Measurements from ENCODE around the gene CTNNA2.

The CTNNA2 gene

GRCh38 chr2:80012061-80012460 lies 499.2 kb downstream of the CTNNA2 start:
- H3K4me3 ChIP-seq (ENCODE audit: low read length in 2 of 2) = no peak overlapping the region

GRCh38 chr2:80014637-80015036 lies 501.8 kb downstream of the CTNNA2 start:
- no peak overlapping the region for H3K9ac ChIP-seq (ENCODE audit: low read depth, low read length, poor library complexity)
- H3K4me3 ChIP-seq (ENCODE audit: low read length in 2 of 2) = no peak overlapping the region
- DNase-seq (ENCODE audit: low spot score) = no peak

More at GRCh38 chr2:80012061-80012460, 499.2 kb downstream of the CTNNA2 start:
- no CpG with 5 or more reads among the region's 3 CpGs for WGBS, 2 donors (ENCODE audit: extremely low coverage in 2 of 2, insufficient read length in 2 of 2, insufficient replicate concordance in 1 of 2)
- no peak overlapping the region for H3K27ac ChIP-seq (replicated peaks; ENCODE audit: low read length)
- H3K4ac ChIP-seq (ENCODE audit: low read length) = no peak overlapping the region
- H2AK5ac ChIP-seq (ENCODE audit: low read depth, low read length) = no peak overlapping the region
- H3K4me1 ChIP-seq (ENCODE audit: control insufficient read depth in 2 of 2, insufficient read depth in 1 of 2, low read depth in 1 of 2, low read length in 2 of 2) = peaks cover 0 to 10% of the 10 kb centered on the region in 2 donors
- no peak overlapping the region for H2AFZ ChIP-seq (ENCODE audit: low read length)
- H3K9me3 ChIP-seq (replicated peaks in 1 of 2; ENCODE audit: control insufficient read depth in 2 of 2, insufficient read depth in 1 of 2, low read depth in 1 of 2, low read length in 2 of 2) = no peaks in the 10 kb centered on the region
- no peak overlapping the region for H3K14ac ChIP-seq (ENCODE audit: low read length)
- no peak overlapping the region for H3K23ac ChIP-seq (ENCODE audit: low read depth, low read length, poor library complexity)
- H2BK12ac ChIP-seq (ENCODE audit: low read length) = no peak overlapping the region
- H3K27me3 ChIP-seq (ENCODE audit: control insufficient read depth in 3 of 3, insufficient read depth in 3 of 3, low read depth in 1 of 3, low read length in 3 of 3) = no peaks in the 10 kb centered on the region
- H3K4me2 ChIP-seq (ENCODE audit: insufficient read depth, low read length, poor library complexity, severe bottlenecking) = no peak overlapping the region
- H3K18ac ChIP-seq (ENCODE audit: low read length) = no peak overlapping the region
- H2BK5ac ChIP-seq (ENCODE audit: low read length) = no peak overlapping the region
- H4K91ac ChIP-seq (ENCODE audit: low read depth, low read length, poor library complexity) = no peak overlapping the region
- no peak for DNase-seq (ENCODE audit: low spot score)
- H3K36me3 ChIP-seq (replicated peaks in 1 of 2; ENCODE audit: control insufficient read depth in 2 of 2, insufficient read depth in 2 of 2, low read length in 2 of 2) = no peaks in the 10 kb centered on the region
- H4K8ac ChIP-seq (ENCODE audit: low read depth, low read length) = no peak overlapping the region
- H2BK120ac ChIP-seq (ENCODE audit: low read depth, low read length) = no peak overlapping the region
- no peaks in the 10 kb centered on the region for H3K79me1 ChIP-seq (ENCODE audit: low read depth, low read length)
- H2BK15ac ChIP-seq (ENCODE audit: low read length) = no peak overlapping the region
- H3K9ac ChIP-seq (ENCODE audit: low read depth, low read length, poor library complexity) = no peak overlapping the region

GRCh38 chr2:80016171-80016570 lies 503.3 kb downstream of the CTNNA2 start:
- no peak overlapping the region for H2AFZ ChIP-seq (ENCODE audit: low read length)
- no CpG with 5 or more reads among the region's 5 CpGs for WGBS, 2 donors (ENCODE audit: extremely low coverage in 2 of 2, insufficient read length in 2 of 2, insufficient replicate concordance in 1 of 2)
- no peak overlapping the region for H4K91ac ChIP-seq (ENCODE audit: low read depth, low read length, poor library complexity)

More at GRCh38 chr2:80014637-80015036, 501.8 kb downstream of the CTNNA2 start:
- Histone ChIP-seq H3K79me1 (ENCODE audit: low read depth, low read length) (no peaks in the 10 kb centered on the region), H2BK5ac (ENCODE audit: low read length) (no peak overlapping the region), H3K4me2 (ENCODE audit: insufficient read depth, low read length, poor library complexity, severe bottlenecking) (no peak overlapping the region), H3K9me3 (replicated peaks in 1 of 2; ENCODE audit: control insufficient read depth in 2 of 2, insufficient read depth in 1 of 2, low read depth in 1 of 2, low read length in 2 of 2) (no peaks in the 10 kb centered on the region), H2BK15ac (ENCODE audit: low read length) (no peak overlapping the region), H3K4ac (ENCODE audit: low read length) (no peak overlapping the region), H3K36me3 (replicated peaks in 1 of 2; ENCODE audit: control insufficient read depth in 2 of 2, insufficient read depth in 2 of 2, low read length in 2 of 2) (no peaks in the 10 kb centered on the region), H2BK12ac (ENCODE audit: low read length) (no peak overlapping the region), H2BK120ac (ENCODE audit: low read depth, low read length) (no peak overlapping the region), H3K18ac (ENCODE audit: low read length) (no peak overlapping the region), H3K27me3 (ENCODE audit: control insufficient read depth in 3 of 3, insufficient read depth in 3 of 3, low read depth in 1 of 3, low read length in 3 of 3) (no peaks in the 10 kb centered on the region), H3K23ac (ENCODE audit: low read depth, low read length, poor library complexity) (no peak overlapping the region), H3K4me1 (ENCODE audit: control insufficient read depth in 2 of 2, insufficient read depth in 1 of 2, low read depth in 1 of 2, low read length in 2 of 2) (peaks cover 0 to 2% of the 10 kb centered on the region in 2 donors), H4K8ac (ENCODE audit: low read depth, low read length) (no peak overlapping the region), H2AFZ (ENCODE audit: low read length) (no peak overlapping the region), H3K27ac (replicated peaks; ENCODE audit: low read length) (no peak overlapping the region), H4K91ac (ENCODE audit: low read depth, low read length, poor library complexity) (no peak overlapping the region), H3K14ac (ENCODE audit: low read length) (no peak overlapping the region), H2AK5ac (ENCODE audit: low read depth, low read length) (no peak overlapping the region)

GRCh38 chr2:80019571-80020460 lies 507.0 kb downstream of the CTNNA2 start:
- Histone ChIP-seq H3K4me1 (ENCODE audit: control insufficient read depth in 2 of 2, insufficient read depth in 1 of 2, low read depth in 1 of 2, low read length in 2 of 2) (peaks cover 4% of the 10 kb centered on the region in 2 donors), H2AK5ac (ENCODE audit: low read depth, low read length) (no peak overlapping the region), H2BK120ac (ENCODE audit: low read depth, low read length) (no peak overlapping the region), H3K9me3 (replicated peaks in 1 of 2; ENCODE audit: control insufficient read depth in 2 of 2, insufficient read depth in 1 of 2, low read depth in 1 of 2, low read length in 2 of 2) (no peaks in the 10 kb centered on the region), H2BK12ac (ENCODE audit: low read length) (no peak overlapping the region), H3K4ac (ENCODE audit: low read length) (no peak overlapping the region), H3K79me1 (ENCODE audit: low read depth, low read length) (peaks cover 1% of the 10 kb centered on the region), H2AFZ (ENCODE audit: low read length) (no peak overlapping the region), H3K36me3 (replicated peaks in 1 of 2; ENCODE audit: control insufficient read depth in 2 of 2, insufficient read depth in 2 of 2, low read length in 2 of 2) (no peaks in the 10 kb centered on the region), H3K27ac (replicated peaks; ENCODE audit: low read length) (no peak overlapping the region), H3K4me3 (ENCODE audit: low read length in 2 of 2) (no peak overlapping the region), H3K9ac (ENCODE audit: low read depth, low read length, poor library complexity) (no peak overlapping the region), H2BK15ac (ENCODE audit: low read length) (no peak overlapping the region), H3K14ac (ENCODE audit: low read length) (no peak overlapping the region), H3K18ac (ENCODE audit: low read length) (no peak overlapping the region), H3K4me2 (ENCODE audit: insufficient read depth, low read length, poor library complexity, severe bottlenecking) (no peak overlapping the region), H2BK5ac (ENCODE audit: low read length) (no peak overlapping the region), H3K27me3 (ENCODE audit: control insufficient read depth in 3 of 3, insufficient read depth in 3 of 3, low read depth in 1 of 3, low read length in 3 of 3) (no peaks in the 10 kb centered on the region), H4K91ac (ENCODE audit: low read depth, low read length, poor library complexity) (no peak overlapping the region), H4K8ac (ENCODE audit: low read depth, low read length) (no peak overlapping the region), H3K23ac (ENCODE audit: low read depth, low read length, poor library complexity) (no peak overlapping the region)
- no CpG with 5 or more reads among the region's 6 CpGs for WGBS, 2 donors (ENCODE audit: extremely low coverage in 2 of 2, insufficient read length in 2 of 2, insufficient replicate concordance in 1 of 2)
- no peak for DNase-seq (ENCODE audit: low spot score)

More at GRCh38 chr2:80016171-80016570, 503.3 kb downstream of the CTNNA2 start:
- Histone ChIP-seq H3K23ac (ENCODE audit: low read depth, low read length, poor library complexity) (no peak overlapping the region), H3K36me3 (replicated peaks in 1 of 2; ENCODE audit: control insufficient read depth in 2 of 2, insufficient read depth in 2 of 2, low read length in 2 of 2) (no peaks in the 10 kb centered on the region), H2BK15ac (ENCODE audit: low read length) (no peak overlapping the region), H3K9me3 (replicated peaks in 1 of 2; ENCODE audit: control insufficient read depth in 2 of 2, insufficient read depth in 1 of 2, low read depth in 1 of 2, low read length in 2 of 2) (no peaks in the 10 kb centered on the region), H2BK12ac (ENCODE audit: low read length) (no peak overlapping the region), H3K4me2 (ENCODE audit: insufficient read depth, low read length, poor library complexity, severe bottlenecking) (no peak overlapping the region), H3K18ac (ENCODE audit: low read length) (no peak overlapping the region), H3K4me1 (ENCODE audit: control insufficient read depth in 2 of 2, insufficient read depth in 1 of 2, low read depth in 1 of 2, low read length in 2 of 2) (peaks cover 4% of the 10 kb centered on the region in 2 donors), H2BK5ac (ENCODE audit: low read length) (no peak overlapping the region), H3K4ac (ENCODE audit: low read length) (no peak overlapping the region), H4K8ac (ENCODE audit: low read depth, low read length) (no peak overlapping the region), H3K79me1 (ENCODE audit: low read depth, low read length) (no peaks in the 10 kb centered on the region), H3K9ac (ENCODE audit: low read depth, low read length, poor library complexity) (no peak overlapping the region), H3K4me3 (ENCODE audit: low read length in 2 of 2) (no peak overlapping the region), H2BK120ac (ENCODE audit: low read depth, low read length) (no peak overlapping the region), H3K27ac (replicated peaks; ENCODE audit: low read length) (no peak overlapping the region), H2AK5ac (ENCODE audit: low read depth, low read length) (no peak overlapping the region), H3K14ac (ENCODE audit: low read length) (no peak overlapping the region), H3K27me3 (ENCODE audit: control insufficient read depth in 3 of 3, insufficient read depth in 3 of 3, low read depth in 1 of 3, low read length in 3 of 3) (no peaks in the 10 kb centered on the region)
- no peak for DNase-seq (ENCODE audit: low spot score)
